AG04450 (cell line): ENCODE measurements around the gene NSFL1C. TPM values are rescaled to one million over a fixed set of nuclear protein-coding genes. Genes with fewer than 3 reads are reported as not detected.

Experiments used
- CTCF ChIA-PET: fragments of 300-600, 350-600 bp; formaldehyde crosslinking; extraction: SDS; loops from one replicate; lab custom pipeline; 2022; ENCODE audit warnings: antibody characterized with exemption, inconsistent platforms; lab: Charles Lee
- POLR2A ChIA-PET: fragments of 350-600 bp; formaldehyde crosslinking; extraction: SDS; loops from one replicate; lab custom pipeline; 2021; ENCODE audit warnings: antibody characterized with exemption, inconsistent platforms; lab: Yijun Ruan, JAX
- DNase-seq: peaks from one replicate; pipeline ENCODE4 v3.0.0-alpha.2; 2011; ENCODE audit warnings: low read depth, low spot score
- H3K27ac ChIP-seq: one replicate; pipeline ENCODE4 v1.5.1; 2012; ENCODE audit warnings: low read depth, low read length, control low read depth
- H3K27me3 ChIP-seq: one replicate; pipeline ENCODE4 v1.6.0; 2012; ENCODE audit warnings: low read length; ENCODE audit not compliant: control insufficient read depth, insufficient read depth
- H3K4me3 ChIP-seq: 2 replicates; pipeline ENCODE4 v1.5.1; 2011; ENCODE audit warnings: mild to moderate bottlenecking, low read depth, low read length, control low read depth
- H3K9me3 ChIP-seq: 2 replicates; pipeline ENCODE4 v1.5.1; 2012; ENCODE audit warnings: low read length; ENCODE audit not compliant: control insufficient read depth, insufficient read depth
- CTCF ChIP-seq: IDR thresholded peaks from 2 replicates; pipeline ENCODE4 v1.5.1; 2011; ENCODE audit warnings: low read depth, low read length, control low read depth, inconsistent platforms
- polyA plus RNA-seq: library from polyadenylated mRNA; depleted of rRNA; stranded (reverse); fragments of >200 nt; gene quantifications from 2 replicates; pipeline ENCODE4 v1.2.3, GENCODE V29; 2011

NSFL1C gene
- polyA plus RNA-seq, 1 experiment: 23.0 TPM

- ChIA-PET POLR2A (no interaction called here), CTCF (interaction anchor here (0.7 to 5.4 kb wide), 13 partner anchors 8 to 255 kb away, joined by 3 to 50 read pairs (median 4); no protein-coding TSS in a partner anchor)
- peaks cover 4% of the 10 kb centered on the region for H3K27me3 ChIP-seq
- TF ChIP-seq CTCF: no peak
- no peaks in the 10 kb centered on the region; the same call in 1 of the 2 replicates for H3K9me3 ChIP-seq
- no peak overlapping the region for H3K27ac ChIP-seq
- H3K4me3 ChIP-seq: no peak overlapping the region
- DNase-seq: no peak
These were observed 1.5 kb upstream of the NSFL1C start for GRCh38 chr20:1468117-1468624.

GRCh38 chr20:1467355-1468116 is 887 bp upstream of the NSFL1C start:
- no peak overlapping the region for H3K27ac ChIP-seq

GRCh38 chr20:1467082-1467354 is 369 bp upstream of the NSFL1C start:
- Histone ChIP-seq H3K27ac (no peak overlapping the region), H3K9me3 (no peaks in the 10 kb centered on the region; the same call in 1 of the 2 replicates), H3K27me3 (peaks cover 4% of the 10 kb centered on the region), H3K4me3 (peak overlapping the region; percentile 27)
- TF ChIP-seq CTCF: no peak
- no peak for DNase-seq
- ChIA-PET CTCF (interaction anchor here (0.7 to 5.4 kb wide), 19 partner anchors 8 to 310 kb away, joined by 3 to 50 read pairs (median 4); no protein-coding TSS in a partner anchor), POLR2A (interaction anchor here (1.0 to 1.1 kb wide), 2 partner anchors 16 to 200 kb away, joined by 3 read pairs; partner anchors contain the start of gene SNPH)

More at GRCh38 chr20:1467355-1468116, 887 bp upstream of the NSFL1C start:
- ChIA-PET POLR2A (interaction anchor here (1.1 kb wide), 1 partner anchor 17 kb away, joined by 3 read pairs; no protein-coding TSS in a partner anchor), CTCF (interaction anchor here (0.7 to 5.4 kb wide), 19 partner anchors 8 to 309 kb away, joined by 3 to 50 read pairs (median 4); no protein-coding TSS in a partner anchor)
- no peak for DNase-seq
- Histone ChIP-seq H3K27me3 (peaks cover 4% of the 10 kb centered on the region), H3K4me3 (no peak overlapping the region), H3K9me3 (no peaks in the 10 kb centered on the region; the same call in 1 of the 2 replicates)
- no peak for TF ChIP-seq CTCF

GRCh38 chr20:1465470-1466210 is 1.0 kb downstream of the NSFL1C start:
- CTCF ChIA-PET: interaction anchor here (0.7 to 5.4 kb wide), 13 partner anchors 9 to 481 kb away, joined by 3 to 50 read pairs (median 4); no protein-coding TSS in a partner anchor
- Histone ChIP-seq H3K27me3 (peaks cover 4% of the 10 kb centered on the region), H3K9me3 (no peaks in the 10 kb centered on the region; the same call in 1 of the 2 replicates), H3K4me3 (peak overlapping the region; percentile 88), H3K27ac (peak overlapping the region; percentile 49)
- TF ChIP-seq CTCF: no peak
- no peak for DNase-seq
- POLR2A ChIA-PET: interaction anchor here (0.5 to 1.2 kb wide), 2 partner anchors 104 to 140 kb away, joined by 4 to 11 read pairs; no protein-coding TSS in a partner anchor
